Stimulated activated CD4-positive, alpha-beta T cell treated with anti-CD3 and anti-CD28 coated beads, TNF-alpha, amount 100 ng/mL, for 4 hours (primary cell): ENCODE results near the gene TGIF2.
"Not testable (repeated sequence)": the region's sequence is repeated elsewhere in the genome, so short reads cannot be mapped to it uniquely, and the experiment has no call there.

Source experiments
- DNase-seq, 3 experiments: peaks; one replicate each; pipeline ENCODE4 v3.0.0-alpha.2; 2020; ENCODE audit warnings: low read depth in 3 of 3

The TGIF2 gene

GRCh38 chr20:36578356-36579041 lies 5.1 kb downstream of the TGIF2 start:
- DNase-seq: no peak

- DNase-seq: no peak
These were observed 6.7 kb downstream of the TGIF2 start for GRCh38 chr20:36579996-36580545.

GRCh38 chr20:36582322-36582721 lies 8.9 kb downstream of the TGIF2 start:
- DNase-seq: no peak

- DNase-seq: no peak
These were observed 9.4 kb downstream of the TGIF2 start for GRCh38 chr20:36582821-36583220.

GRCh38 chr20:36584018-36584481 lies 10.7 kb downstream of the TGIF2 start:
- no peak for DNase-seq

- no peak for DNase-seq
These were observed 12.2 kb downstream of the TGIF2 start for GRCh38 chr20:36585410-36586125.

GRCh38 chr20:36587388-36588070 lies 14.1 kb downstream of the TGIF2 start:
- DNase-seq: no peak

- DNase-seq: no peak
These were observed 17.9 kb downstream of the TGIF2 start for GRCh38 chr20:36591281-36591680.

GRCh38 chr20:36591854-36592641 lies 18.7 kb downstream of the TGIF2 start:
- peak in 2 of 3 experiments; percentile 40 to 54 for DNase-seq

- no peak for DNase-seq
These were observed 20.0 kb downstream of the TGIF2 start for GRCh38 chr20:36593347-36593929.

GRCh38 chr20:36599912-36600345 lies 26.5 kb downstream of the TGIF2 start:
- no peak for DNase-seq

GRCh38 chr20:36601540-36601939 lies 28.1 kb downstream of the TGIF2 start:
- DNase-seq: no peak

GRCh38 chr20:36604952-36605398 lies 31.6 kb downstream of the TGIF2 start:
- DNase-seq: peak in 2 of 3 experiments; percentile 24 to 27

GRCh38 chr20:36605399-36606157 lies 32.2 kb downstream of the TGIF2 start, which contains the start of gene RAB5IF:
TSS of gene RAB5IF (plus strand) at chr20:36605779. CDS start at chr20:36605952, 173 bp downstream.
- peak; percentile 97 to 98 (median 97) for DNase-seq

- no peak for DNase-seq
These were observed 33.0 kb downstream of the TGIF2 start for GRCh38 chr20:36606158-36607066.

- no peak for DNase-seq
These were observed 34.4 kb downstream of the TGIF2 start for GRCh38 chr20:36607586-36608387.

- not testable (repeated sequence) for DNase-seq
These were observed 35.0 kb downstream of the TGIF2 start for GRCh38 chr20:36608388-36608728.

- no peak for DNase-seq
These were observed 38.2 kb downstream of the TGIF2 start for GRCh38 chr20:36611625-36612024.
